Activated B cell treated with CpG ODN at 0.5 μM for 24 hours (primary cell): Measurements from ENCODE around the gene FKBP11. TPM values are rescaled to one million over a fixed set of nuclear protein-coding genes. Genes with fewer than 3 reads are reported as not detected.
A peak's percentile ranks its signal among the peaks of the same experiment; 100 is the strongest.

Source experiments
- ATAC-seq: fragments of 200-7000 bp; cut with Tn5 transposase; one replicate; pipeline ENCODE4 v1.10.0; 2021; ENCODE audit warnings: low read depth, mild to moderate bottlenecking, moderate library complexity
- CTCF ChIA-PET: fragments of 350-600 bp; sonication (Branson Sonifier 250); formaldehyde crosslinking; loops from one replicate; lab custom pipeline; 2021; ENCODE audit warnings: antibody characterized with exemption; lab: Charles Lee
- POLR2A ChIA-PET: fragments of 350-600 bp; sonication (Branson Sonifier 250); formaldehyde crosslinking; loops from one replicate; lab custom pipeline; 2021; ENCODE audit warnings: antibody characterized with exemption; lab: Charles Lee
- DNase-seq: peaks from one replicate; pipeline ENCODE4 v3.0.0; 2022
- H3K27ac Mint-ChIP-seq: one replicate; pipeline ENCODE4 v1.8.0; 2020; ENCODE audit warnings: mixed read lengths
- H3K27me3 Mint-ChIP-seq: one replicate; pipeline ENCODE4 v1.8.0; 2021; ENCODE audit warnings: mixed read lengths
- H3K36me3 Mint-ChIP-seq: one replicate; pipeline ENCODE4 v1.8.0; 2021; ENCODE audit warnings: low read depth, mixed read lengths
- H3K4me1 Mint-ChIP-seq: one replicate; pipeline ENCODE4 v1.8.0; 2021; ENCODE audit warnings: mixed read lengths
- H3K4me3 Mint-ChIP-seq: one replicate; pipeline ENCODE4 v1.8.0; 2020; ENCODE audit warnings: mild to moderate bottlenecking, mixed read lengths
- H3K9me3 Mint-ChIP-seq: one replicate; pipeline ENCODE4 v1.8.0; 2020; ENCODE audit warnings: mixed read lengths
- CTCF ChIP-seq: fragments of 200-600 bp; IDR thresholded peaks from one replicate; pipeline ENCODE4 v1.8.0; 2022; ENCODE audit warnings: antibody characterized with exemption, mild to moderate bottlenecking
- intact Hi-C: fragments of 100-400 bp; cut with micrococcal nuclease; formaldehyde crosslinking; loops from one replicate; pipeline ENCODE4 v1.15.1; 2024
- total RNA-seq: library from RNA; stranded (reverse); gene quantifications from 2 replicates; pipeline ENCODE4 v1.2.3, GENCODE V29; 2022

Gene FKBP11
- total RNA-seq, 1 donor from 2014 or later = 22.9 TPM

GRCh38 chr12:48947727-48948126, 22.4 kb upstream of the FKBP11 start:
- no peaks in the 10 kb centered on the region for H3K9me3 Mint-ChIP-seq
- H3K4me1 Mint-ChIP-seq = peaks cover 4% of the 10 kb centered on the region
- intact Hi-C loops = no loop called here
- no peaks in the 10 kb centered on the region for H3K27me3 Mint-ChIP-seq
- peaks cover 32% of the 10 kb centered on the region for H3K36me3 Mint-ChIP-seq
- ChIA-PET CTCF (interaction anchor here (1.4 to 1.5 kb wide), 2 partner anchors 9 to 10 kb away, joined by 3 to 6 read pairs; no protein-coding TSS in a partner anchor), POLR2A (interaction anchor here (0.7 kb wide), 1 partner anchor 8 kb away, joined by 4 read pairs; no protein-coding TSS in a partner anchor)
- DNase-seq (no peak), ATAC-seq (no peak)
- TF ChIP-seq CTCF = no peak
- no peak overlapping the region for H3K27ac Mint-ChIP-seq
- H3K4me3 Mint-ChIP-seq = no peak overlapping the region

- Mint-ChIP-seq H3K27me3 (no peaks in the 10 kb centered on the region), H3K36me3 (peaks cover 29% of the 10 kb centered on the region), H3K4me3 (no peak overlapping the region), H3K9me3 (no peaks in the 10 kb centered on the region), H3K27ac (peak overlapping the region; percentile 5), H3K4me1 (peaks cover 4% of the 10 kb centered on the region)
- DNase-seq (no peak), ATAC-seq (no peak)
- POLR2A ChIA-PET = no interaction called here
- intact Hi-C loops = no loop called here
- TF ChIP-seq CTCF = no peak
- CTCF ChIA-PET = interaction anchor here (0.6 to 1.5 kb wide), 4 partner anchors 8 to 579 kb away, joined by 3 to 6 read pairs (median 3); no protein-coding TSS in a partner anchor
Observed at GRCh38 chr12:48946943-48947342, 21.7 kb upstream of the FKBP11 start.

- no peaks in the 10 kb centered on the region for H3K9me3 Mint-ChIP-seq
- H3K4me3 Mint-ChIP-seq = no peak overlapping the region
- ChIA-PET CTCF (interaction anchor here (1.4 kb wide), 1 partner anchor 9 kb away, joined by 6 read pairs; no protein-coding TSS in a partner anchor), POLR2A (no interaction called here)
- ATAC-seq (no peak), DNase-seq (no peak)
- no peaks in the 10 kb centered on the region for H3K27me3 Mint-ChIP-seq
- H3K4me1 Mint-ChIP-seq = peaks cover 4% of the 10 kb centered on the region
- intact Hi-C loops = no loop called here
- TF ChIP-seq CTCF = no peak
- H3K27ac Mint-ChIP-seq = no peak overlapping the region
- H3K36me3 Mint-ChIP-seq = peaks cover 29% of the 10 kb centered on the region
Observed at GRCh38 chr12:48946205-48946604, 20.9 kb upstream of the FKBP11 start.

GRCh38 chr12:48943221-48943620, 17.9 kb upstream of the FKBP11 start:
- peaks cover 25% of the 10 kb centered on the region for H3K4me1 Mint-ChIP-seq
- H3K4me3 Mint-ChIP-seq = no peak overlapping the region
- DNase-seq (no peak), ATAC-seq (no peak)
- TF ChIP-seq CTCF = no peak
- H3K27ac Mint-ChIP-seq = no peak overlapping the region
- intact Hi-C loops = no loop called here
- POLR2A ChIA-PET = interaction anchor here (1.0 kb wide), 1 partner anchor 91 kb away, joined by 4 read pairs; the partner anchor contains the start of gene DDX23
- CTCF ChIA-PET = no interaction called here
- H3K27me3 Mint-ChIP-seq = no peaks in the 10 kb centered on the region
- no peaks in the 10 kb centered on the region for H3K9me3 Mint-ChIP-seq
- peaks cover 44% of the 10 kb centered on the region for H3K36me3 Mint-ChIP-seq

GRCh38 chr12:48940181-48940580, 14.9 kb upstream of the FKBP11 start:
- Mint-ChIP-seq H3K4me3 (no peak overlapping the region), H3K27ac (peak overlapping the region; percentile 46), H3K4me1 (peaks cover 36% of the 10 kb centered on the region), H3K9me3 (no peaks in the 10 kb centered on the region), H3K27me3 (no peaks in the 10 kb centered on the region), H3K36me3 (peaks cover 59% of the 10 kb centered on the region)
- intact Hi-C loops = no loop called here
- DNase-seq = no peak
- TF ChIP-seq CTCF = no peak
- ChIA-PET CTCF (interaction anchor here (0.7 to 1.4 kb wide), 4 partner anchors 9 to 48 kb away, joined by 3 to 6 read pairs (median 3); partner anchors contain the start of gene FKBP11), POLR2A (interaction anchor here (0.6 to 1.8 kb wide), 4 partner anchors 17 to 44 kb away, joined by 3 to 7 read pairs (median 5); partner anchors contain the start of gene ARF3)
- ATAC-seq = no peak
